HCT116 (cell line): ENCODE measurements around the gene SNX15. TPM values are rescaled to one million over a fixed set of nuclear protein-coding genes. Genes with fewer than 3 reads are reported as not detected.

Source experiments
- ATAC-seq: fragments of 200-7000 bp; cut with Tn5 transposase; 2 replicates; pipeline ENCODE4 v1.9.1; 2020; ENCODE audit warnings: mild to moderate bottlenecking, moderate library complexity
- BruUV-seq: library from RNA; stranded (reverse); fragments of 400-500 nt; replicated peaks from 2 replicates; lab custom pipeline; 2021; lab: Mats Ljungman, UMichigan
- CTCF ChIA-PET: fragments of 300-600 bp; sonication (Branson Sonifier 250); formaldehyde crosslinking; loops from one replicate; lab custom pipeline; 2021; ENCODE audit warnings: antibody characterized with exemption; lab: Charles Lee
- POLR2A ChIA-PET: fragments of 300-600, 350-600 bp; sonication (Branson Sonifier 250); formaldehyde crosslinking; loops from one replicate; lab custom pipeline; 2021; ENCODE audit warnings: antibody characterized with exemption; lab: Charles Lee
- RAD21 ChIA-PET, 2 experiments: fragments of 300-600 bp; sonication (Branson Sonifier 250); formaldehyde crosslinking; loops; one replicate each; lab custom pipeline; 2023; ENCODE audit warnings: low total read pairs in 2 of 2; ENCODE audit not compliant: uncharacterized antibody in 2 of 2, unreplicated experiment in 2 of 2, low non-redundant PET in 1 of 2; lab: Charles Lee
- DNase-seq: peaks from one replicate; pipeline ENCODE4 v3.0.0-alpha.2; 2010; ENCODE audit warnings: low read depth, low spot score
- H2AFZ ChIP-seq: fragments of 200-600 bp; shearing (Covaris generic), sonication (generic); 2 replicates; pipeline ENCODE4 v1.6.1; 2017; ENCODE audit warnings: low read depth, mixed run types, mixed read lengths, antibody characterized with exemption, low read length; ENCODE audit not compliant: poor library complexity, severe bottlenecking
- H3K27ac ChIP-seq: 2 replicates; pipeline ENCODE4 v1.5.1; 2012; ENCODE audit warnings: low read depth, low read length
- H3K27me3 ChIP-seq: fragments of 200-600 bp; sonication (generic); 2 replicates; pipeline ENCODE4 v1.6.1; 2016; ENCODE audit warnings: mixed run types, low read length, mixed read lengths; ENCODE audit not compliant: insufficient read depth
- H3K36me3 ChIP-seq, 2 experiments: fragments of 200-500 bp in 1 of 2; fragments of 200-600 bp in 1 of 2; sonication (Bioruptor generic) in 1 of 2; sonication (generic) in 1 of 2; 2 replicates each; pipeline versions ENCODE4 v1.5.1 to v1.6.1; 2014 to 2016; ENCODE audit warnings: low read length in 2 of 2, inconsistent platforms in 1 of 2, mixed read lengths in 1 of 2, mixed run types in 1 of 2; ENCODE audit not compliant: insufficient read depth in 2 of 2, control insufficient read depth in 1 of 2
- H3K4me1 ChIP-seq, 2 experiments: fragments of 200-600 bp in 1 of 2; sonication (generic) in 1 of 2; 2 replicates each; pipeline versions ENCODE4 v1.5.1 to v1.6.1; 2012 to 2017; ENCODE audit warnings: low read length in 2 of 2, inconsistent platforms in 1 of 2, mild to moderate bottlenecking in 1 of 2, mixed read lengths in 1 of 2, mixed run types in 1 of 2, moderate library complexity in 1 of 2; ENCODE audit not compliant: insufficient read depth in 2 of 2, control insufficient read depth in 1 of 2
- H3K4me2 ChIP-seq: fragments of 200-600 bp; sonication (generic); 2 replicates; pipeline ENCODE4 v1.6.1; 2017; ENCODE audit warnings: mixed run types, low read length, mixed read lengths
- H3K4me3 ChIP-seq, 2 experiments: fragments of 200-600 bp in 1 of 2; sonication (generic) in 1 of 2; replicated peaks in 1 of 2; 2 replicates each; pipeline ENCODE4 v1.5.1; 2011 to 2016; ENCODE audit warnings: low read length in 2 of 2, control low read depth in 1 of 2, low read depth in 1 of 2, mild to moderate bottlenecking in 1 of 2, mixed read lengths in 1 of 2, mixed run types in 1 of 2
- H3K79me2 ChIP-seq: fragments of 200-600 bp; sonication (generic); 2 replicates; pipeline ENCODE4 v1.6.1; 2017; ENCODE audit warnings: mild to moderate bottlenecking, mixed run types, low read length, moderate library complexity, mixed read lengths; ENCODE audit not compliant: insufficient read depth
- H3K9ac ChIP-seq: fragments of 200-600 bp; sonication (generic); 2 replicates; pipeline ENCODE4 v1.6.1; 2016; ENCODE audit warnings: low read length, mixed read lengths
- H3K9me2 ChIP-seq: fragments of 200-600 bp; sonication (generic), shearing (Covaris generic); 2 replicates; pipeline ENCODE4 v1.6.1; 2017; ENCODE audit warnings: mixed run types, mild to moderate bottlenecking, moderate library complexity; ENCODE audit not compliant: insufficient read depth
- H3K9me3 ChIP-seq, 2 experiments: fragments of 200-500 bp in 1 of 2; fragments of 200-600 bp in 1 of 2; sonication (Bioruptor generic) in 1 of 2; sonication (generic) in 1 of 2; 2 replicates each; pipeline ENCODE4 v1.6.1; 2014 to 2017; ENCODE audit warnings: low read length in 2 of 2, mixed read lengths in 2 of 2, inconsistent platforms in 1 of 2, low read depth in 1 of 2, mild to moderate bottlenecking in 1 of 2, mixed run types in 1 of 2, moderate library complexity in 1 of 2; ENCODE audit not compliant: control insufficient read depth in 1 of 2, insufficient read depth in 1 of 2
- H4K20me1 ChIP-seq: fragments of 200-600 bp; sonication (generic), shearing (Covaris generic); 2 replicates; pipeline ENCODE4 v1.6.1; 2017; ENCODE audit warnings: mixed run types, mild to moderate bottlenecking, moderate library complexity; ENCODE audit not compliant: insufficient read depth
- CEBPB ChIP-seq: IDR thresholded peaks from 2 replicates; pipeline ENCODE4 v1.6.1; 2012; ENCODE audit warnings: low read depth
- ELF1 ChIP-seq: IDR thresholded peaks from 2 replicates; pipeline ENCODE4 v1.6.1; 2012; ENCODE audit warnings: low read depth, borderline replicate concordance
- EZH2phosphoT487 ChIP-seq: fragments of 200-600 bp; IDR thresholded peaks from 2 replicates; pipeline ENCODE4 v1.6.1; 2018; ENCODE audit warnings: antibody characterized with exemption, borderline replicate concordance
- POLR2A ChIP-seq: IDR thresholded peaks from 2 replicates; pipeline ENCODE4 v1.7.0; 2011; ENCODE audit warnings: borderline replicate concordance; ENCODE audit not compliant: insufficient read depth, insufficient read length; ENCODE audit errors: extremely low read depth
- POLR2AphosphoS5 ChIP-seq: IDR thresholded peaks from 2 replicates; pipeline ENCODE4 v1.6.1; 2011; ENCODE audit warnings: mild to moderate bottlenecking, low read depth, low read length, moderate library complexity
- RAD21 ChIP-seq: IDR thresholded peaks from 2 replicates; pipeline ENCODE4 v1.6.1; 2012; ENCODE audit warnings: low read depth, mild to moderate bottlenecking
- SIN3A ChIP-seq: IDR thresholded peaks from 2 replicates; pipeline ENCODE4 v1.6.1; 2012; ENCODE audit warnings: low read depth
- TCF7L2 ChIP-seq: IDR thresholded peaks from 2 replicates; pipeline ENCODE4 v1.7.0; 2011; ENCODE audit warnings: borderline replicate concordance, inconsistent platforms; ENCODE audit not compliant: insufficient read depth, insufficient read length; ENCODE audit errors: extremely low read depth
- ZBTB33 ChIP-seq: IDR thresholded peaks from 2 replicates; pipeline ENCODE4 v1.6.1; 2011; ENCODE audit warnings: mild to moderate bottlenecking, low read length, moderate library complexity; ENCODE audit not compliant: insufficient replicate concordance; ENCODE audit errors: extremely low read depth
- ZNF274 ChIP-seq: fragments of 200-500 bp; sonication (Bioruptor generic); IDR thresholded peaks from 2 replicates; pipeline ENCODE4 v1.6.1; 2014; ENCODE audit warnings: mild to moderate bottlenecking, low read depth, low read length, inconsistent platforms
- intact Hi-C: fragments of 100-400 bp; cut with micrococcal nuclease; formaldehyde crosslinking; loops from 2 replicates; pipeline ENCODE4 v1.10.0; 2022
- total RNA-seq: library from RNA; stranded (reverse); gene quantifications from one replicate; pipeline ENCODE4 v1.2.1, GENCODE V29; 2021; ENCODE audit not compliant: unreplicated experiment

SNX15 gene
- total RNA-seq, 1 experiment from 2014 or later, result 16.8 TPM

GRCh38 chr11:65066805-65067291 lies 39.6 kb downstream of the SNX15 start:
- Histone ChIP-seq H3K4me3 (no peak overlapping the region), H3K9me3 (no peaks in the 10 kb centered on the region), H3K9ac (no peak overlapping the region), H3K36me3 (no peaks in the 10 kb centered on the region), H3K9me2 (no peaks in the 10 kb centered on the region), H3K4me2 (no peak overlapping the region), H3K27me3 (no peaks in the 10 kb centered on the region), H3K79me2 (no peaks in the 10 kb centered on the region), H4K20me1 (no peaks in the 10 kb centered on the region), H3K27ac (no peak overlapping the region), H2AFZ (no peak overlapping the region), H3K4me1 (no peaks in the 10 kb centered on the region)
- POLR2A ChIA-PET, result no interaction called here
- intact Hi-C loops, result no loop called here
- RAD21 ChIA-PET, result no interaction called here
- ATAC-seq (no peak), DNase-seq (no peak)
- no TSS peak for BruUV-seq
- CTCF ChIA-PET, result no interaction called here
- TF ChIP-seq ZBTB33, result no peak
- TF ChIP-seq POLR2A, result no peak
- TF ChIP-seq SIN3A, result no peak
- no peak for TF ChIP-seq EZH2phosphoT487
- TF ChIP-seq CEBPB, result no peak
- no peak for TF ChIP-seq ZNF274
- no peak for TF ChIP-seq TCF7L2
- no peak for TF ChIP-seq POLR2AphosphoS5
- TF ChIP-seq RAD21, result no peak
- no peak for TF ChIP-seq ELF1
